22Rv1 (cell line): ENCODE results near the gene COLGALT1.

Source experiments
- ZFX ChIP-seq: fragments of 450-650 bp; IDR thresholded peaks from 2 replicates; pipeline ENCODE4 v1.6.1; 2017; ENCODE audit warnings: antibody characterized with exemption, borderline replicate concordance
- TF ChIP-seq, protein P1 (sequence below): fragments of 450-650 bp; IDR thresholded peaks from 2 replicates; pipeline ENCODE4 v1.5.1; 2017; ENCODE audit warnings: mild to moderate bottlenecking

- TF ChIP-seq, protein P1, sequence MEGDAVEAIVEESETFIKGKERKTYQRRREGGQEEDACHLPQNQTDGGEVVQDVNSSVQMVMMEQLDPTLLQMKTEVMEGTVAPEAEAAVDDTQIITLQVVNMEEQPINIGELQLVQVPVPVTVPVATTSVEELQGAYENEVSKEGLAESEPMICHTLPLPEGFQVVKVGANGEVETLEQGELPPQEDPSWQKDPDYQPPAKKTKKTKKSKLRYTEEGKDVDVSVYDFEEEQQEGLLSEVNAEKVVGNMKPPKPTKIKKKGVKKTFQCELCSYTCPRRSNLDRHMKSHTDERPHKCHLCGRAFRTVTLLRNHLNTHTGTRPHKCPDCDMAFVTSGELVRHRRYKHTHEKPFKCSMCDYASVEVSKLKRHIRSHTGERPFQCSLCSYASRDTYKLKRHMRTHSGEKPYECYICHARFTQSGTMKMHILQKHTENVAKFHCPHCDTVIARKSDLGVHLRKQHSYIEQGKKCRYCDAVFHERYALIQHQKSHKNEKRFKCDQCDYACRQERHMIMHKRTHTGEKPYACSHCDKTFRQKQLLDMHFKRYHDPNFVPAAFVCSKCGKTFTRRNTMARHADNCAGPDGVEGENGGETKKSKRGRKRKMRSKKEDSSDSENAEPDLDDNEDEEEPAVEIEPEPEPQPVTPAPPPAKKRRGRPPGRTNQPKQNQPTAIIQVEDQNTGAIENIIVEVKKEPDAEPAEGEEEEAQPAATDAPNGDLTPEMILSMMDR, result no peak
- TF ChIP-seq ZFX, result no peak
Observed at GRCh38 chr19:17520865-17521264, 34.6 kb upstream of the COLGALT1 start.
